ENCODE measurements around the gene CAVIN3.

The CAVIN3 gene

GRCh38 chr11:6327806-6328205 lies 7.5 kb upstream of the CAVIN3 start:
- Histone ChIP-seq H3K27ac (ENCODE audit: low read depth, low read length, poor library complexity, severe bottlenecking) (no peak overlapping the region), H3K27me3 (ENCODE audit: insufficient read depth, low read length) (no peaks in the 10 kb centered on the region), H3K79me2 (ENCODE audit: insufficient read depth, low read length) (no peaks in the 10 kb centered on the region), H2AFZ (ENCODE audit: low read length) (no peak overlapping the region), H3K9me2 (ENCODE audit: low read depth, low read length) (no peaks in the 10 kb centered on the region), H3F3A (ENCODE audit: insufficient read depth, low read length) (no peaks in the 10 kb centered on the region), H3K4me2 (ENCODE audit: low read length) (no peak overlapping the region), H4K20me1 (ENCODE audit: insufficient read depth, low read length) (no peaks in the 10 kb centered on the region), H3K4me1 (ENCODE audit: insufficient read depth, low read length, severe bottlenecking) (no peaks in the 10 kb centered on the region), H3K9me3 (ENCODE audit: low read length) (no peaks in the 10 kb centered on the region), H3K4me3 (ENCODE audit: low read depth, low read length, poor library complexity, severe bottlenecking) (no peak overlapping the region), H3K36me3 (ENCODE audit: insufficient read depth, low read length) (no peaks in the 10 kb centered on the region), H3K9ac (ENCODE audit: low read length) (no peak overlapping the region)
- TF ChIP-seq EZH2 (IDR thresholded peaks at IDR 0.05; ENCODE audit: borderline replicate concordance, low read length), result no peak
- no peak for TF ChIP-seq CTCF (IDR thresholded peaks at IDR 0.05; ENCODE audit: low read length)

DNA sequence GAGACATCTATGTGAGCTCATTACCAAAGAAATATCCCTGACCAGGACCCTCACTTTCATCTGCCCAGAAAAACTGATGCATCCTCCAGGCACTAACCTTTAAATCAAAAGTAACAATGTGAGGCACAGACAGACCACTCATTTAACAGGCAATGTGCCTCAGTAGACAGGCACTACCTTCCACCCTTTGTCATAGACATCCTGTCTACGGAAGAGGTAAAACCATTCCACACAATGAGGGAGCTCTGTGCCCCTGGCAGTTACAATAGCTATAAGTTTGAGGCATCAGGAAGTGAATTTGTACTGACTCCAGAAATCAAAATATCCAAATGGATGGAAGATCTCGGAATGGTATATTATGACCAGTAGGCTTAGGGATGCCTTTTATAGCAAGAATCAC lies 6.7 kb upstream of the CAVIN3 start:
- TF ChIP-seq CTCF (IDR thresholded peaks at IDR 0.05; ENCODE audit: low read length) (no peak), EZH2 (IDR thresholded peaks at IDR 0.05; ENCODE audit: borderline replicate concordance, low read length) (no peak)
- H3K9me2 ChIP-seq (ENCODE audit: low read depth, low read length), result no peaks in the 10 kb centered on the region
- H4K20me1 ChIP-seq (ENCODE audit: insufficient read depth, low read length), result no peaks in the 10 kb centered on the region
- H3K4me1 ChIP-seq (ENCODE audit: insufficient read depth, low read length, severe bottlenecking), result no peaks in the 10 kb centered on the region
- H2AFZ ChIP-seq (ENCODE audit: low read length), result no peak overlapping the region
- no peak overlapping the region for H3K4me3 ChIP-seq (ENCODE audit: low read depth, low read length, poor library complexity, severe bottlenecking)
- no peaks in the 10 kb centered on the region for H3F3A ChIP-seq (ENCODE audit: insufficient read depth, low read length)
- H3K36me3 ChIP-seq (ENCODE audit: insufficient read depth, low read length), result no peaks in the 10 kb centered on the region
- H3K27ac ChIP-seq (ENCODE audit: low read depth, low read length, poor library complexity, severe bottlenecking), result no peak overlapping the region
- H3K27me3 ChIP-seq (ENCODE audit: insufficient read depth, low read length), result no peaks in the 10 kb centered on the region
- no peaks in the 10 kb centered on the region for H3K79me2 ChIP-seq (ENCODE audit: insufficient read depth, low read length)
- H3K9me3 ChIP-seq (ENCODE audit: low read length), result no peaks in the 10 kb centered on the region
- no peak overlapping the region for H3K4me2 ChIP-seq (ENCODE audit: low read length)
- H3K9ac ChIP-seq (ENCODE audit: low read length), result no peak overlapping the region

- H3K4me1 ChIP-seq (ENCODE audit: insufficient read depth, low read length, severe bottlenecking), result no peaks in the 10 kb centered on the region
These were observed 6.0 kb upstream of the CAVIN3 start for GRCh38 chr11:6326303-6326702.

More at GRCh38 chr11:6326303-6326702, 6.0 kb upstream of the CAVIN3 start:
- Histone ChIP-seq H3K27me3 (ENCODE audit: insufficient read depth, low read length) (no peaks in the 10 kb centered on the region), H4K20me1 (ENCODE audit: insufficient read depth, low read length) (no peaks in the 10 kb centered on the region), H3K79me2 (ENCODE audit: insufficient read depth, low read length) (no peaks in the 10 kb centered on the region), H2AFZ (ENCODE audit: low read length) (no peak overlapping the region), H3K4me2 (ENCODE audit: low read length) (no peak overlapping the region), H3K36me3 (ENCODE audit: insufficient read depth, low read length) (no peaks in the 10 kb centered on the region), H3K27ac (ENCODE audit: low read depth, low read length, poor library complexity, severe bottlenecking) (no peak overlapping the region), H3K9me2 (ENCODE audit: low read depth, low read length) (no peaks in the 10 kb centered on the region), H3K9ac (ENCODE audit: low read length) (no peak overlapping the region), H3K4me3 (ENCODE audit: low read depth, low read length, poor library complexity, severe bottlenecking) (no peak overlapping the region), H3K9me3 (ENCODE audit: low read length) (no peaks in the 10 kb centered on the region), H3F3A (ENCODE audit: insufficient read depth, low read length) (no peaks in the 10 kb centered on the region)
- TF ChIP-seq EZH2 (IDR thresholded peaks at IDR 0.05; ENCODE audit: borderline replicate concordance, low read length) (no peak), CTCF (IDR thresholded peaks at IDR 0.05; ENCODE audit: low read length) (no peak)
